Esophagus muscularis mucosa (tissue), 4 donors: ENCODE data around the gene DPM1.

ENCODE experiments used
- CTCF ChIP-seq, 3 experiments: fragments of 200-600 bp in 2 of 3; fragments of 450-650 bp in 1 of 3; sonication (generic) in 2 of 3; IDR thresholded peaks; one replicate each; pipeline ENCODE4 v1.5.1; 2017 to 2019; ENCODE audit warnings: antibody characterized with exemption in 3 of 3, mild to moderate bottlenecking in 2 of 3, moderate library complexity in 1 of 3
- EP300 ChIP-seq: sonication (generic); formaldehyde crosslinking; IDR thresholded peaks from one replicate; pipeline ENCODE4 v1.6.1; 2017; ENCODE audit warnings: antibody characterized with exemption
- POLR2A ChIP-seq: fragments of 450-650 bp; IDR thresholded peaks from one replicate; pipeline ENCODE4 v1.6.1; 2017; ENCODE audit warnings: antibody characterized with exemption, moderate library complexity, mild to moderate bottlenecking, low read depth

DNA sequence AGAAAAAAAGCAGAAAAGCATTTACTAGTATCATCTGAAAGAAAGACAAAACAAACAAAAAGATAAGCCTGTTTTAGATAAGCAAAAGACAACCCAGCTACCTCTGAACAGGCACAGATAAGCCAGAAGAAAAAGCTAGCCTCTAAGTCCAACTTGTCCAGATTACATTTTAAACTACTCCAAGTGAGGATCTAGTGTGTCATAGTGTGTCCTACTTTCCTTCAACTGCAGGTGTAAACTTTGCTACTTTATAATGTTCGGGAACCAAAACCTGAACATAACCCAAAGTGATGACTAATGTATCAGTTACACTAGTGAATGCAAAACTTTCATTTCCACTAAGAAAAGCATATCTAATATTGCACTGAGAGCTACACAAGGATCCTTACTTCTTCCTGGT is 46.6 kb downstream of the DPM1 start:
- TF ChIP-seq EP300, result no peak
- no peak for TF ChIP-seq CTCF (IDR thresholded peaks at IDR 0.05)
- no peak for TF ChIP-seq POLR2A
